ENCODE measurements around the gene SEC14L2.

SEC14L2 gene

GRCh38 chr22:30472994-30473720 is 76.3 kb downstream of the SEC14L2 start:
- H3K27me3 Mint-ChIP-seq: peaks cover 7 to 65% of the 10 kb centered on the region in 2 donors
- no peak overlapping the region for H3K4me3 Mint-ChIP-seq
- ATAC-seq (replicated peaks) (peak; percentile 73), DNase-seq (no peak)
- no peaks in the 10 kb centered on the region for H3K36me3 Mint-ChIP-seq (ENCODE audit: insufficient read depth)
- H3K9me3 Mint-ChIP-seq: no peaks in the 10 kb centered on the region
- peak overlapping the region; percentile 39 to 49 for H3K27ac Mint-ChIP-seq
- H3K4me1 Mint-ChIP-seq (ENCODE audit: low read depth in 2 of 2): peaks cover 16 to 17% of the 10 kb centered on the region in 2 donors

- Mint-ChIP-seq H3K4me3 (no peak overlapping the region), H3K27me3 (peaks cover 7 to 62% of the 10 kb centered on the region in 2 donors), H3K9me3 (no peaks in the 10 kb centered on the region), H3K27ac (peak overlapping the region in 1 of 2 donors; percentile 39), H3K4me1 (ENCODE audit: low read depth in 2 of 2) (peaks cover 16 to 17% of the 10 kb centered on the region in 2 donors), H3K36me3 (ENCODE audit: insufficient read depth) (no peaks in the 10 kb centered on the region)
- ATAC-seq (replicated peaks) (no peak), DNase-seq (no peak)
Observed at GRCh38 chr22:30474121-30474520, 77.3 kb downstream of the SEC14L2 start.
